ENCODE measurements around the gene IQCE. TPM values are rescaled to one million over a fixed set of nuclear protein-coding genes. Genes with fewer than 3 reads are reported as not detected.

The IQCE gene
- total RNA-seq, 1 experiment from 2014 or later, result 35.8 TPM

DNA sequence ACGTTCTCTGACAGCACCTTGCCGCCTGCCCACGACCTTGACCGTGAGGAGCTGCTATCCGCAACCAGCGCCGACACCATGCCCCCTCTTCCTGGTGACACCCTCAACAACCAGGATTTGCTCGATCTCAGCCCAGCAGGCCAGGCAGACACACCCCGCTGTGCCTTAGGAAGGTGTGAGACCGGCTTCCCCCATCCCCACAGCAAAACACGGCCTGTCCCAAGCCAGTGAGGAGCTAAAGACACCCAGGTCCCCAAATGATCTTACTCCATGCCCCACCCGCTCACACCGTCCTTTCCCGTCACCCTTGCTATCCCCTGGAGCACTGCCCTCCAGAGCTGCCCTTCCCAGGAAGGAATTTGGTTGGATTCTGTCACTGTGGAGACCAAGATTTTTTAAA is 51.7 kb downstream of the IQCE start:
- CTCF ChIA-PET, result no interaction called here

DNA sequence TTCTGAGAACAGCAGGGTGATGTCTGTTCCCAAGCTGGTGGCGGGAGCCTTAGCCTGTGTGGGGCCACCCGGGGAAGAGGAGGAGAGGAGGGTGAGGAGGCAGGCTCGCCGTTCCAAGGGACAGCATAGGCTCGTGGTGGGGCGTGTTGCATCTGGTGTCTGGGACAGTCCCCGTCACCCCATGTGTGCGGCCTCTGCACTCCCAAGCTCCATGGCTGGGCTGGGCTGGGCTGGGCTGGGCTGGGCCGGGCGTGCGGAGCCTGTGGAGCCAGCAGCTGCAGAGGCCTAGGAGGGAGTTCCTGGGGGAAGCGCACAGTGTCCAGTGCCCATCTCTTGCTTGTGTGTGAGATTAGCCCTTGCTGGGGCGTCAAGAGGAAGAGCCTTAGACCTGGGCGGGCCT is 52.1 kb downstream of the IQCE start:
- Histone ChIP-seq H3K36me3 (ENCODE audit: low read depth) (no peaks in the 10 kb centered on the region), H4K20me1 (ENCODE audit: insufficient read depth) (no peaks in the 10 kb centered on the region), H3K27ac (no peak overlapping the region), H3K27me3 (ENCODE audit: insufficient read depth, low read depth) (no peaks in the 10 kb centered on the region), H3K4me3 (no peak overlapping the region), H3K79me2 (ENCODE audit: low read depth) (no peaks in the 10 kb centered on the region), H3K9me3 (ENCODE audit: insufficient read depth, low read depth) (no peaks in the 10 kb centered on the region), H3K9me2 (ENCODE audit: insufficient read depth) (no peaks in the 10 kb centered on the region), H3K4me1 (replicated peaks; ENCODE audit: insufficient read depth) (no peaks in the 10 kb centered on the region), H3F3A (ENCODE audit: insufficient read depth, low read depth) (no peaks in the 10 kb centered on the region; the same call in 1 of the 2 replicates), H2AFZ (no peak overlapping the region), H3K4me2 (no peak overlapping the region)
- ChIA-PET CTCF (interaction anchor here (0.5 to 0.8 kb wide), 2 partner anchors 19 to 186 kb away, joined by 5 to 9 read pairs; no protein-coding TSS in a partner anchor), POLR2A (ENCODE audit: unreplicated experiment) (no interaction called here)
- TF ChIP-seq EZH2 (IDR thresholded peaks at IDR 0.05; ENCODE audit: low read depth) (no peak), CTCF (conservative IDR thresholded peaks at IDR 0.05) (no peak)
- DNase-seq, result no peak
- intact Hi-C loops (cut with micrococcal nuclease; ENCODE audit: unreplicated experiment), result no loop called here
- BruUV-seq (replicated peaks), result no TSS peak

More for the DNA sequence above, 51.7 kb downstream of the IQCE start:
- H4K20me1 ChIP-seq (ENCODE audit: insufficient read depth), result no peaks in the 10 kb centered on the region
- intact Hi-C loops (cut with micrococcal nuclease; ENCODE audit: unreplicated experiment), result no loop called here
- no peak overlapping the region for H3K4me2 ChIP-seq
- TF ChIP-seq CTCF (conservative IDR thresholded peaks at IDR 0.05) (no peak), EZH2 (IDR thresholded peaks at IDR 0.05; ENCODE audit: low read depth) (no peak)
- no peaks in the 10 kb centered on the region for H3K79me2 ChIP-seq (ENCODE audit: low read depth)
- H3K27me3 ChIP-seq (ENCODE audit: insufficient read depth, low read depth), result no peaks in the 10 kb centered on the region
- H3K4me1 ChIP-seq (replicated peaks; ENCODE audit: insufficient read depth), result no peaks in the 10 kb centered on the region
- H3K4me3 ChIP-seq, result no peak overlapping the region
- H3K9me2 ChIP-seq (ENCODE audit: insufficient read depth), result no peaks in the 10 kb centered on the region
- no peaks in the 10 kb centered on the region for H3K36me3 ChIP-seq (ENCODE audit: low read depth)
- H2AFZ ChIP-seq, result no peak overlapping the region
- no TSS peak for BruUV-seq (replicated peaks)
- H3K27ac ChIP-seq, result no peak overlapping the region
- POLR2A ChIA-PET (ENCODE audit: unreplicated experiment), result no interaction called here
- H3F3A ChIP-seq (ENCODE audit: insufficient read depth, low read depth), result no peaks in the 10 kb centered on the region; the same call in 1 of the 2 replicates
- no peak for DNase-seq
- H3K9me3 ChIP-seq (ENCODE audit: insufficient read depth, low read depth), result no peaks in the 10 kb centered on the region

GRCh38 chr7:2611401-2611800 is 52.6 kb downstream of the IQCE start:
- no peaks in the 10 kb centered on the region for H3K4me1 ChIP-seq (replicated peaks; ENCODE audit: insufficient read depth)
- ChIA-PET CTCF (interaction anchor here (0.5 to 0.8 kb wide), 3 partner anchors 19 to 187 kb away, joined by 3 to 9 read pairs (median 5); no protein-coding TSS in a partner anchor), POLR2A (ENCODE audit: unreplicated experiment) (interaction anchor here (0.6 kb wide), 1 partner anchor 118 kb away, joined by 5 read pairs; no protein-coding TSS in a partner anchor)
- no peaks in the 10 kb centered on the region for H3K27me3 ChIP-seq (ENCODE audit: insufficient read depth, low read depth)
- no peaks in the 10 kb centered on the region for H3K79me2 ChIP-seq (ENCODE audit: low read depth)
- intact Hi-C loops (cut with micrococcal nuclease; ENCODE audit: unreplicated experiment), result no loop called here
- no peaks in the 10 kb centered on the region; the same call in 1 of the 2 replicates for H3F3A ChIP-seq (ENCODE audit: insufficient read depth, low read depth)
- no TSS peak for BruUV-seq (replicated peaks)
- H3K36me3 ChIP-seq (ENCODE audit: low read depth), result no peaks in the 10 kb centered on the region
- no peaks in the 10 kb centered on the region for H3K9me2 ChIP-seq (ENCODE audit: insufficient read depth)
- TF ChIP-seq CTCF (conservative IDR thresholded peaks at IDR 0.05), result no peak
- no peak for TF ChIP-seq EZH2 (IDR thresholded peaks at IDR 0.05; ENCODE audit: low read depth)
- peak in 1 of 2 experiments; percentile 72 for DNase-seq
- H3K27ac ChIP-seq, result no peak overlapping the region
- H3K9me3 ChIP-seq (ENCODE audit: insufficient read depth, low read depth), result no peaks in the 10 kb centered on the region
- no peak overlapping the region for H2AFZ ChIP-seq
- H3K4me3 ChIP-seq, result no peak overlapping the region
- no peaks in the 10 kb centered on the region for H4K20me1 ChIP-seq (ENCODE audit: insufficient read depth)
- no peak overlapping the region for H3K4me2 ChIP-seq

Measured in PC-9 (cell line).